Liver (tissue), 3 donors: ENCODE data around the gene IFNG.

Experiments
- EGR1 ChIP-seq, 2 donors: IDR thresholded peaks; 2 replicates each; pipeline ENCODE4 v1.6.1; 2016 to 2018; ENCODE audit warnings: antibody characterized with exemption in 2 of 2, low read depth in 2 of 2
- FOXA1 ChIP-seq: IDR thresholded peaks from 2 replicates; pipeline ENCODE4 v1.6.1; 2016; ENCODE audit warnings: antibody characterized with exemption
- GABPA ChIP-seq, 2 donors: IDR thresholded peaks in 1 of 2; conservative IDR thresholded peaks in 1 of 2; 2 replicates each; pipeline ENCODE4 v1.6.1; 2016; ENCODE audit warnings: antibody characterized with exemption in 2 of 2, mild to moderate bottlenecking in 1 of 2, moderate library complexity in 1 of 2
- HNF4A ChIP-seq, 2 donors: conservative IDR thresholded peaks; 2 replicates each; pipeline ENCODE4 v1.6.1; 2016; ENCODE audit warnings: antibody characterized with exemption in 2 of 2, mild to moderate bottlenecking in 2 of 2
- JUND ChIP-seq, 2 donors: IDR thresholded peaks; 2 replicates each; pipeline ENCODE4 v1.6.1; 2016; ENCODE audit warnings: antibody characterized with exemption in 2 of 2
- RXRA ChIP-seq, 2 donors: IDR thresholded peaks; 2 replicates each; pipeline ENCODE4 v1.6.1; 2017 to 2018; ENCODE audit warnings: antibody characterized with exemption in 2 of 2, mild to moderate bottlenecking in 1 of 2
- SP1 ChIP-seq: IDR thresholded peaks from 2 replicates; pipeline ENCODE4 v1.6.1; 2018; ENCODE audit warnings: antibody characterized with exemption, mild to moderate bottlenecking
- TAF1 ChIP-seq: conservative IDR thresholded peaks from 2 replicates; pipeline ENCODE4 v1.6.1; 2016; ENCODE audit warnings: antibody characterized with exemption, mild to moderate bottlenecking
- YY1 ChIP-seq: IDR thresholded peaks from 2 replicates; pipeline ENCODE4 v1.6.1; 2016; ENCODE audit warnings: antibody characterized with exemption, mild to moderate bottlenecking
- TF ChIP-seq, protein P1 (sequence below): fragments of 150-350 bp; IDR thresholded peaks from 2 replicates; pipeline ENCODE4 v1.5.1; 2017; ENCODE audit warnings: improper control_type of control experiment, low read depth, low read length; ENCODE audit not compliant: missing input control
- TF ChIP-seq, protein P2 (sequence below): IDR thresholded peaks from 2 replicates; pipeline ENCODE4 v1.6.1; 2016; ENCODE audit warnings: antibody characterized with exemption, mild to moderate bottlenecking
- TF ChIP-seq, protein P3 (sequence below): IDR thresholded peaks from 2 replicates; pipeline ENCODE4 v1.6.1; 2016; ENCODE audit warnings: antibody characterized with exemption
- TF ChIP-seq, protein P4 (sequence below): IDR thresholded peaks from 2 replicates; pipeline ENCODE4 v1.6.1; 2016; ENCODE audit warnings: antibody characterized with exemption
- TF ChIP-seq, protein P5 (sequence below): IDR thresholded peaks from 2 replicates; pipeline ENCODE4 v1.6.1; 2016; ENCODE audit warnings: antibody characterized with exemption
- donor health status: healthy.
- donor health status: healthy.

DNA sequence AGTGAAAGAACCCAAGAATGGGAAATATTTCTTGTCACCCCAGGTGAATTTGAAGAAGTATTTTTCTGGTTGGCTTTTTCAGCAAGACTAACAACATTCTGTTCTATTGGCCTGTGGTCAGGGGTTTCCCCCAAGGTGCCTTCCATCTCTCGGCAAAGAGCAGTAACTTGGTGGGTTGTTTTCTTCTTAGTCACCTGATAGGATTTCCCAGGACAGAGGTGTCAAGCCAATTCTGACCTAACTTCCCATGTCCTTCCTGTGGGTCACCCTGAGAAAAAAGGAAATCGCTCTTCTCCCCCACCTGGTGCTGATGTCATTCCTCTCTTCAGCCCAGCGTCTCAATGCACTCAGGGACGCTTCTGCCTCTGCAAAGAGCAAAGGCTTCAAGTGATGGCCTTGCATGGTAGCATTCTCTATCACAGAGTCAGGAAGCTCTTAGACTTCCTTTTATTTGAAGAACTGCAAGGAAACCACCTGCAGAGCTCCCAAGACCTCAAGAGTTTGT, 16.1 kb upstream of the IFNG start:
- TF ChIP-seq YY1: no peak
- TF ChIP-seq, protein P1, sequence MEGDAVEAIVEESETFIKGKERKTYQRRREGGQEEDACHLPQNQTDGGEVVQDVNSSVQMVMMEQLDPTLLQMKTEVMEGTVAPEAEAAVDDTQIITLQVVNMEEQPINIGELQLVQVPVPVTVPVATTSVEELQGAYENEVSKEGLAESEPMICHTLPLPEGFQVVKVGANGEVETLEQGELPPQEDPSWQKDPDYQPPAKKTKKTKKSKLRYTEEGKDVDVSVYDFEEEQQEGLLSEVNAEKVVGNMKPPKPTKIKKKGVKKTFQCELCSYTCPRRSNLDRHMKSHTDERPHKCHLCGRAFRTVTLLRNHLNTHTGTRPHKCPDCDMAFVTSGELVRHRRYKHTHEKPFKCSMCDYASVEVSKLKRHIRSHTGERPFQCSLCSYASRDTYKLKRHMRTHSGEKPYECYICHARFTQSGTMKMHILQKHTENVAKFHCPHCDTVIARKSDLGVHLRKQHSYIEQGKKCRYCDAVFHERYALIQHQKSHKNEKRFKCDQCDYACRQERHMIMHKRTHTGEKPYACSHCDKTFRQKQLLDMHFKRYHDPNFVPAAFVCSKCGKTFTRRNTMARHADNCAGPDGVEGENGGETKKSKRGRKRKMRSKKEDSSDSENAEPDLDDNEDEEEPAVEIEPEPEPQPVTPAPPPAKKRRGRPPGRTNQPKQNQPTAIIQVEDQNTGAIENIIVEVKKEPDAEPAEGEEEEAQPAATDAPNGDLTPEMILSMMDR: no peak
- no peak for TF ChIP-seq FOXA1
- TF ChIP-seq, protein P2, sequence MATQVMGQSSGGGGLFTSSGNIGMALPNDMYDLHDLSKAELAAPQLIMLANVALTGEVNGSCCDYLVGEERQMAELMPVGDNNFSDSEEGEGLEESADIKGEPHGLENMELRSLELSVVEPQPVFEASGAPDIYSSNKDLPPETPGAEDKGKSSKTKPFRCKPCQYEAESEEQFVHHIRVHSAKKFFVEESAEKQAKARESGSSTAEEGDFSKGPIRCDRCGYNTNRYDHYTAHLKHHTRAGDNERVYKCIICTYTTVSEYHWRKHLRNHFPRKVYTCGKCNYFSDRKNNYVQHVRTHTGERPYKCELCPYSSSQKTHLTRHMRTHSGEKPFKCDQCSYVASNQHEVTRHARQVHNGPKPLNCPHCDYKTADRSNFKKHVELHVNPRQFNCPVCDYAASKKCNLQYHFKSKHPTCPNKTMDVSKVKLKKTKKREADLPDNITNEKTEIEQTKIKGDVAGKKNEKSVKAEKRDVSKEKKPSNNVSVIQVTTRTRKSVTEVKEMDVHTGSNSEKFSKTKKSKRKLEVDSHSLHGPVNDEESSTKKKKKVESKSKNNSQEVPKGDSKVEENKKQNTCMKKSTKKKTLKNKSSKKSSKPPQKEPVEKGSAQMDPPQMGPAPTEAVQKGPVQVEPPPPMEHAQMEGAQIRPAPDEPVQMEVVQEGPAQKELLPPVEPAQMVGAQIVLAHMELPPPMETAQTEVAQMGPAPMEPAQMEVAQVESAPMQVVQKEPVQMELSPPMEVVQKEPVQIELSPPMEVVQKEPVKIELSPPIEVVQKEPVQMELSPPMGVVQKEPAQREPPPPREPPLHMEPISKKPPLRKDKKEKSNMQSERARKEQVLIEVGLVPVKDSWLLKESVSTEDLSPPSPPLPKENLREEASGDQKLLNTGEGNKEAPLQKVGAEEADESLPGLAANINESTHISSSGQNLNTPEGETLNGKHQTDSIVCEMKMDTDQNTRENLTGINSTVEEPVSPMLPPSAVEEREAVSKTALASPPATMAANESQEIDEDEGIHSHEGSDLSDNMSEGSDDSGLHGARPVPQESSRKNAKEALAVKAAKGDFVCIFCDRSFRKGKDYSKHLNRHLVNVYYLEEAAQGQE: no peak
- TF ChIP-seq, protein P3, sequence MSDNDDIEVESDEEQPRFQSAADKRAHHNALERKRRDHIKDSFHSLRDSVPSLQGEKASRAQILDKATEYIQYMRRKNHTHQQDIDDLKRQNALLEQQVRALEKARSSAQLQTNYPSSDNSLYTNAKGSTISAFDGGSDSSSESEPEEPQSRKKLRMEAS: no peak
- TF ChIP-seq, protein P4, sequence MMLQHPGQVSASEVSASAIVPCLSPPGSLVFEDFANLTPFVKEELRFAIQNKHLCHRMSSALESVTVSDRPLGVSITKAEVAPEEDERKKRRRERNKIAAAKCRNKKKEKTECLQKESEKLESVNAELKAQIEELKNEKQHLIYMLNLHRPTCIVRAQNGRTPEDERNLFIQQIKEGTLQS: no peak
- TF ChIP-seq JUND (IDR thresholded peaks at IDR 0.05): no peak
- TF ChIP-seq, protein P5, sequence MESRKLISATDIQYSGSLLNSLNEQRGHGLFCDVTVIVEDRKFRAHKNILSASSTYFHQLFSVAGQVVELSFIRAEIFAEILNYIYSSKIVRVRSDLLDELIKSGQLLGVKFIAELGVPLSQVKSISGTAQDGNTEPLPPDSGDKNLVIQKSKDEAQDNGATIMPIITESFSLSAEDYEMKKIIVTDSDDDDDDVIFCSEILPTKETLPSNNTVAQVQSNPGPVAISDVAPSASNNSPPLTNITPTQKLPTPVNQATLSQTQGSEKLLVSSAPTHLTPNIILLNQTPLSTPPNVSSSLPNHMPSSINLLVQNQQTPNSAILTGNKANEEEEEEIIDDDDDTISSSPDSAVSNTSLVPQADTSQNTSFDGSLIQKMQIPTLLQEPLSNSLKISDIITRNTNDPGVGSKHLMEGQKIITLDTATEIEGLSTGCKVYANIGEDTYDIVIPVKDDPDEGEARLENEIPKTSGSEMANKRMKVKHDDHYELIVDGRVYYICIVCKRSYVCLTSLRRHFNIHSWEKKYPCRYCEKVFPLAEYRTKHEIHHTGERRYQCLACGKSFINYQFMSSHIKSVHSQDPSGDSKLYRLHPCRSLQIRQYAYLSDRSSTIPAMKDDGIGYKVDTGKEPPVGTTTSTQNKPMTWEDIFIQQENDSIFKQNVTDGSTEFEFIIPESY: no peak
- TF ChIP-seq TAF1: no peak
- TF ChIP-seq SP1: no peak
- no peak for TF ChIP-seq GABPA (IDR thresholded peaks at IDR 0.05 in 1 of 2, conservative IDR thresholded peaks at IDR 0.05 in 1 of 2)
- no peak for TF ChIP-seq HNF4A (conservative IDR thresholded peaks at IDR 0.05)
- TF ChIP-seq RXRA (IDR thresholded peaks at IDR 0.05): no peak
- TF ChIP-seq EGR1 (IDR thresholded peaks at IDR 0.05; ENCODE audit: low read depth in 2 of 2): no peak
